NCI-H2107 treated with DMSO at 0.1 percent for 48 hours (cell line): ENCODE data around the gene BBS1.
"Not testable (repeated sequence)": the region's sequence is repeated elsewhere in the genome, so short reads cannot be mapped to it uniquely, and the experiment has no call there.

Experiments used
- DNase-seq: peaks from one replicate; lab custom pipeline; 2025; ENCODE audit not compliant: unreplicated experiment; lab: John Stamatoyannopoulos, UW

The BBS1 gene

DNA sequence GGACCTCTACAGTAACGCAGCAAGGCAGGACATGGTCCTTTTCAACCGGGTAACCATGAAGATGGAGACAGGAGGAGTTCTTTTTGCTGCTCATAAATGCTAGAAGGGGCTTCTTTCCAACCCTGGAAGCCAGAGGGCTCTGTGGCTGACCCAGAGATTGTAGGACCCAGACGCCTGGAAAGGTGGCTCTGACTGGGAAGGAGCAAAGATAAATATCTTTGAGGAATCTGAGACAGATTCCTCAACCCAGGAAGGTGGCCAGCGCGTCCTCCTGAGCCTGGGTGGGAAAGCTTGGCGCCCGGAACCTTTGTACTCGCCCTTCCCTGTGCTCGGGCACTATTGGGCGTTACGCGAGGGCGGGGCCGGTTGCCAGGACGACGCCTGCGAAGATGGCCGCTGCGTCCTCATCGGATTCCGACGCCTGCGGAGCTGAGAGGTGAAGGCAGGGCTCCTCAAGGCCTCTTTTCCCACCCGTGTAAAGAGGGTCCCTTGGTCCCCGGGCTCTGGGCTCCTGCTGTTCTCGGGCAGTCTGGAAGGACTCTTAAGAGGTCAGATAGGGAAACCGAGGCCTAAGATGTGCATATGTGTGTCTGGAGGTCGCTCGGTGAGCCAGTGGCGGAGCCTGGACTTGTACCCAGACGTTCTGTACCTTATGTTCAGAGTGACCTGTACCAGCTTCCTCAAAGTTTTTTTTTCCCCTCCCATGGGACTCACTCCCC is at the start of gene BBS1:
TSS of gene BBS1 (plus strand) at position 365 of the 719 bp plus-strand sequence. CDS start at position 390, 25 bp downstream.
- DNase-seq = peak; percentile 37

- DNase-seq = no peak
Measured at GRCh38 chr11:66462010-66462409, 48.4 kb upstream of the BBS1 start.

GRCh38 chr11:66462911-66463310 is 47.5 kb upstream of the BBS1 start:
- no peak for DNase-seq

DNA sequence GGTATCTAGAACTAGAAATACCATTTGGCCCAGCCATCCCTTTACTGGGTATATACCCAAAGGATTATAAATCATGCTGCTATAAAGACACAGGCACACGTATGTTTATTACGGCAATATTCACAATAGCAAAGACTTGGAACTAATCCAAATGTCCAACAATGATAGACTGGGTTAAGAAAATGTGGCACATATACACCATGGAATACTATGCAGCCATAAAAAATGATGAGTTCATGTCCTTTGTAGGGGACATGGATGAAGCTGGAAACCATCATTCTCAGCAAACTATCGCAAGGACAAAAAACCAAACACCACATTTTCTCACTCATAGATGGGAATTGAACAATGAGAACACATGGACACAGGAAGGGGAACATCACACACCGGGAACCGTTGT is 46.3 kb upstream of the BBS1 start:
- not testable (repeated sequence) for DNase-seq

- no peak for DNase-seq
Measured at GRCh38 chr11:66464916-66465315, 45.5 kb upstream of the BBS1 start.

DNA sequence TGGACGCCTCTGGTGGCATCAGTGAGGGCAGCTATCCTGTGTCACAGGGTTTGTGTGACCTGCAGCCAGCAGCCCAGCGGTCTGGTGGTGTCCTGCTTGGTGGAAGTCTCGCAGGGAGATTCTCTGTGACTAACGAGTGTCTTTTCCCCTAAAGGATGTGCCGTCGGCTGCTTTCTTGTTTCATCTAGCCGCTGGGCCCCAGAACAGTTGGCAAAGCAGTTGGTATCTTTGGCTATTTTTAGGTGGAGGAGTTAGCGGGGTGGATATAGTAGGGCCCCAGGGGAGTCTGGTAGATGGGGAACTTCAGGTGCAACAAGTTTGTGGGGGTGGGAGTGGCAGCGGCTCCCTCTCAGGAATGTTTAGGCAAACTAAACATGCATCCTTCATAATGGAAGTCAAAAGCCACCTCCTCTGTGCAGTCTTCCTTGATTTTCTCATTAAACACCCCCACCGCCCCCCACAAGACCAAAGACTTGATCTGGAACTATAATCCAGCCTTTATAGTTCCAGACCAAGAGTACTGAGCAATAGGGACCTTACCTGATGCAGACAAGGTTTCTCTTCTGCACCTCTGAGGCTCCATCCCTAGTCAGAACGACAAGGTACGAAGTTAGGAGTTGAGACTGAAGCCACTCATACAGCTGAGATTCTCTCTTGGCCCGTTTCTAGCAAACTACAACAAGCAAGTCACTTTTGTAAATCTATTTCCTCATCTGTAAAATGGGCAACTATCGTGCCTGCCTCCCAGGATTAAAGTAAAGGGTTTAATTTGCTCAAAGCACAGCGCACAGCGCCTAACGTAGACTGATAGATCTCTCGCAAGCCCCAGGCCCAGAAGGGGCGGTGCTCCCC is 44.8 kb upstream of the BBS1 start:
- DNase-seq = no peak

- peak; percentile 71 for DNase-seq
Measured at GRCh38 chr11:66466225-66467033, 44.0 kb upstream of the BBS1 start, which contains the start of gene PELI3. PELI3 (plus strand) TSS chr11:66466905; CDS start chr11:66468129, 1,224 bp downstream.

- no peak for DNase-seq
Measured at GRCh38 chr11:66467034-66467659, 43.3 kb upstream of the BBS1 start.

- DNase-seq = no peak
Measured at GRCh38 chr11:66467756-66468155, 42.7 kb upstream of the BBS1 start.

- no peak for DNase-seq
Measured at GRCh38 chr11:66468691-66469090, 41.7 kb upstream of the BBS1 start.

DNA sequence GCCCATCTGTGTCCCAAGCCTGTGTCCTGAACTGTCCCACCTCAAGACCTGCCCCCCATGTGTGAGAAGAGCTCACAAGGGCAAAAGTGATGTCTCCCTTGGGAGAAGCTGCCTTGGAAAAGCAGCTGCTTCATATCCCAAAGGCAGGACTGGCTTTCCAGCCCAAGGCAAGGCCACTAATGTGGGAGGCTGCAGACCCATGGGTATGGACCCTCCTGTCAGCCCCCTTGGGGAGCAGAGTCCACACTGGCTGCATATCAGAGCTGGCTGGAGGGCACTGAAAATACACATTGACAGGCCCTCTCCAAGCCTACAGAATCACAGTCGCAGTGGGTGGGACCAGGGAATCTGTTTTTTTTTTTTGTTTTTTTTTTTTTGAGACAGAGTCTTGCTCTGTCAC is 41.0 kb upstream of the BBS1 start:
- no peak for DNase-seq

DNA sequence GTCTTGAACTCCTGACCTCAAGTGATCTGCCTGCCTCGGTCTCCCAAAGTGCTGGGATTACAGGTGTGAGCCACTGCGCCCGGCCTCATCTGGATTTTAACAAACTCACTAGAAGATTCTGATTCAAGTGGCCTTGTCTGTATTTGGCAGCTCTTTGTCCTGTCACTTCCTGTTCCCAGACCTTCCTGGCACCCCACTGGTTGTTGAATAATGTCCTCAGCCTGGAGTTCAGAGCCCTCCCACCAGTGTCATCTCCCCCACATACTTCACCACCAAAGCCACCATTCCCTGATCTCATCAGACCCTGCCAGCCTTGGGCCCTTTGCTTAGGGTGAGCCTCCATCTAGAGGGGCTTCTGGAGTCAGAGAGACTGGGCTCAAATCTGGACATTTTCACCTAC is 40.4 kb upstream of the BBS1 start:
- no peak for DNase-seq

- DNase-seq = no peak
Measured at GRCh38 chr11:66471142-66471541, 39.3 kb upstream of the BBS1 start.

GRCh38 chr11:66472054-66472453 is 38.4 kb upstream of the BBS1 start:
- DNase-seq = no peak

DNA sequence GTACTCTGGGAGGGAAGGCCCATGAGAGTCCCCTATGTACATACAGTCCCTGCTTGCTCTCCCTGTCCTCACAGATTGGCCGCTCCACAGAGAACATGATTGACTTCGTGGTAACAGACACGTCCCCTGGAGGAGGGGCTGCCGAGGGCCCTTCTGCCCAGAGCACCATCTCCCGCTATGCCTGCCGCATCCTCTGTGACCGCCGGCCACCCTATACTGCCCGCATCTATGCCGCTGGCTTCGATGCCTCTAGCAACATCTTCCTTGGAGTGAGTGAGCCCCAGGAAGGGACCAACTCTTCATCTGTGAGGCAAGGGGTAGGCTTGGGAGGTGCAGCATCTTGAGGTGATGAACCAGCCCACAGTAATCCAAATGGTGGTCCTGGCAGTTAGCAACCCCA is 37.3 kb upstream of the BBS1 start:
- no peak for DNase-seq

DNA sequence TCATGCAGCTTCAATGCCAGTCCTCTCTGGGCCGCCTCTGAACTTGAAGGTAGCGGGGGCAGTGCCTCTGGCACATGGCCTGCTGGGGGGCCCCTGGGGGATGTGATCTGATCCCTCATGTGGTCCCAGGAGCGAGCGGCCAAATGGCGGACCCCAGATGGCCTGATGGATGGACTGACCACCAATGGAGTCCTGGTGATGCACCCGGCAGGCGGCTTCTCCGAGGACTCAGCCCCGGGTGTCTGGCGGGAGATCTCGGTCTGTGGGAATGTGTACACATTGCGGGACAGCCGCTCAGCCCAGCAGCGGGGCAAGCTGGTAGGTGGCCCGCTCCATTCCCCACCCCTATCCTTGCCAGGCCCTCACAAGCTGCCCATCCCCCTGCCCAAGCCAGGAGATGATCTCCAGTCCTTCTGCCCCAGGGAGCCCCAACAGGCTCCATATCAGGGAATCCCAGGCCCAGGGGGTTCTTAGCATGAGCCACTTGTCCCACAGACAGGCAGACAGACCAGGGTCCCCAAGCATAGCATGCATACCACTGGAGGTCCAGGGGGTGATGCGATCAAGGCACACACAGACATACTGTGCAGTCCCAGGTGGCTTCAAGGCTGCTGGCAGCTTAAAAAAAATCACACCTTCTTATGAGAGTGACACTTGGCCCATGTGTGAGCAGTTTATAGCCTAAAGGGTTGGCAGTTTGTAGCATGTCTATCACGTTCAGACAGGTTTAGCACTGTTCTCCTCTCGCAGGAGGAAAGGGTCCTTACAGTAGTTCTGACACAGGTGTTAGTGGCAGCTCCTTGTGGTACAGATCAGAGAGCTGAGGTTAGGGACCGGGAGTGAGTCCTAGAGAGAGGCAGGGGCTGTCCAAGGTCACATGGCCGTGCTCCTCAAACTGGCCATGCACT is 36.6 kb upstream of the BBS1 start:
- DNase-seq = no peak

DNA sequence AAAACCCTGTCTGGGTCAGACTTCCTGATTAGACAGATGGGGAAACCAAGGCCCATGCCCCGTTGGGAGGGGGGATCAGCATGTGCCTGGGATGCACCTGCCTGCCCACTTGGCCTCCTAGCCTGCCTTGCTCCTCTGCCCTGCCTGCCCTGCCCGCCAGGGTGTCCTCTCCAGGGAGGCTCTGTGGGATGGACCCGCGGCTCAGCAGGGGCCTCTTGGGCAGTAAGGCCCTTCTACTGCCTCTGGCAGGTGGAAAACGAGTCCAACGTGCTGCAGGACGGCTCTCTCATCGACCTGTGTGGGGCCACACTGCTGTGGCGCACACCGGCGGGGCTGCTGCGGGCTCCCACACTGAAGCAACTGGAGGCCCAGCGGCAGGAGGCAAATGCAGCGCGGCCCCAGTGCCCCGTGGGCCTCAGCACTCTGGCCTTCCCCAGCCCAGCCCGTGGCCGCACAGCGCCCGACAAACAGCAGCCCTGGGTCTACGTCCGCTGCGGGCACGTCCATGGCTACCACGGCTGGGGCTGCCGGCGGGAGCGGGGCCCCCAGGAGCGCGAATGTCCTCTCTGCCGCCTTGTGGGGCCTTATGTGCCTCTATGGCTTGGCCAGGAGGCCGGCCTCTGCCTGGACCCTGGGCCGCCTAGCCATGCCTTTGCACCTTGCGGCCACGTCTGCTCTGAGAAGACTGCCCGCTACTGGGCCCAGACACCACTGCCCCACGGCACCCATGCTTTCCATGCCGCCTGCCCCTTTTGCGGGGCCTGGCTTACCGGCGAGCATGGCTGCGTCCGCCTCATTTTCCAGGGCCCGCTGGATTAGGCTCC is 34.9 kb upstream of the BBS1 start:
- DNase-seq = no peak

DNA sequence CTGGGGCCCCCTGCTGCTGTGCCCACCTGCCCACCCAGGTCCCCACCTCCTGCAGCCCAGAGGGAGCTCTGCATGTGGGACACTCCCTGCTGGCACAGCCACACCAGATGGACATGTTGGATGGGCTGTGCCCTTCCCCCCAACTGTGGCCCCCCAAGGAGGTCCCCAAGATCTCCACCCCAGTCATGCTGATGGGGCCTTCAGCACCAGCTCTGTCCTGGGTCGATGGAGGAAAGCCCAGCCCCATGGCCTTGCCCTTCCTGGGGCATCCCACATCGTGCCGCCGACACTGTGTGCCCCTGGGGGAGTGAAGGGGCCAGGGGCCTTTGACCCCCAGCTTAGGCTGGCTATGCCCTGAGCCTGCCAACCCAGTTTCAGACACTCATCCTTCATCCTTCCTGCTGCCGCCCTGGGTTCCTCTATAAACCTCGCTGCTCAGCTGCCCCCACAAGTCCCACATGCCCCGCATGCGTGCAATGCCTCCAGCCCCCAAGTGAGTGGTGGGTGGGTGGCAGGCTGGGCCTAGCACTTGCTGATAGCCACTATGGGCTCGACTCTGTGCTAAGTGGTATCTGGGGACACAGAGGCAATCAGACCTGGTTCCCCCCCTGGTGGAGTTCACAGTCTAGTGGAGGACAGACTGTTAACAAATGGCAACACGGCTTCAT is 34.1 kb upstream of the BBS1 start:
- DNase-seq = no peak
